Activated T-helper 1 cell treated with anti-CD3 and anti-CD28 coated beads, Interleukin-12 subunit alpha, Interleukin-12 subunit beta, Interleukin-2, Interleukin-4 antibody, amounts not matched to agents 30 ng/mL and 10 ng/mL and 1 ng/mL, durations not matched to agents 14 hours and 24 hours and 36 hours (primary cell): ENCODE results near the gene PSME4. TPM values are rescaled to one million over a fixed set of nuclear protein-coding genes. Genes with fewer than 3 reads are reported as not detected.

Source experiments
- DNase-seq: peaks from one replicate; pipeline ENCODE4 v3.0.0; 2021; ENCODE audit warnings: low spot score
- H3K27ac Mint-ChIP-seq: one replicate; pipeline ENCODE4 v1.8.0; 2021; ENCODE audit warnings: mild to moderate bottlenecking, mixed read lengths
- H3K27me3 Mint-ChIP-seq: one replicate; pipeline ENCODE4 v1.8.0; 2022; ENCODE audit warnings: mild to moderate bottlenecking, moderate library complexity, mixed read lengths; ENCODE audit not compliant: insufficient read depth
- H3K36me3 Mint-ChIP-seq: one replicate; pipeline ENCODE4 v1.8.0; 2021; ENCODE audit warnings: low read depth, mixed read lengths
- H3K4me1 Mint-ChIP-seq: one replicate; pipeline ENCODE4 v1.8.0; 2021; ENCODE audit warnings: low read depth, mixed read lengths
- H3K4me3 Mint-ChIP-seq: one replicate; pipeline ENCODE4 v1.8.0; 2021; ENCODE audit warnings: mild to moderate bottlenecking, moderate library complexity, mixed read lengths
- H3K9me3 Mint-ChIP-seq: one replicate; pipeline ENCODE4 v1.8.0; 2021; ENCODE audit warnings: mixed read lengths
- intact Hi-C: fragments of 100-400 bp; cut with micrococcal nuclease; formaldehyde crosslinking; loops from one replicate; pipeline ENCODE4 v1.15.1; 2024
- total RNA-seq: library from RNA; stranded (reverse); gene quantifications from 2 replicates; pipeline ENCODE4 v1.2.3, GENCODE V29; 2022

Gene PSME4, protein sequence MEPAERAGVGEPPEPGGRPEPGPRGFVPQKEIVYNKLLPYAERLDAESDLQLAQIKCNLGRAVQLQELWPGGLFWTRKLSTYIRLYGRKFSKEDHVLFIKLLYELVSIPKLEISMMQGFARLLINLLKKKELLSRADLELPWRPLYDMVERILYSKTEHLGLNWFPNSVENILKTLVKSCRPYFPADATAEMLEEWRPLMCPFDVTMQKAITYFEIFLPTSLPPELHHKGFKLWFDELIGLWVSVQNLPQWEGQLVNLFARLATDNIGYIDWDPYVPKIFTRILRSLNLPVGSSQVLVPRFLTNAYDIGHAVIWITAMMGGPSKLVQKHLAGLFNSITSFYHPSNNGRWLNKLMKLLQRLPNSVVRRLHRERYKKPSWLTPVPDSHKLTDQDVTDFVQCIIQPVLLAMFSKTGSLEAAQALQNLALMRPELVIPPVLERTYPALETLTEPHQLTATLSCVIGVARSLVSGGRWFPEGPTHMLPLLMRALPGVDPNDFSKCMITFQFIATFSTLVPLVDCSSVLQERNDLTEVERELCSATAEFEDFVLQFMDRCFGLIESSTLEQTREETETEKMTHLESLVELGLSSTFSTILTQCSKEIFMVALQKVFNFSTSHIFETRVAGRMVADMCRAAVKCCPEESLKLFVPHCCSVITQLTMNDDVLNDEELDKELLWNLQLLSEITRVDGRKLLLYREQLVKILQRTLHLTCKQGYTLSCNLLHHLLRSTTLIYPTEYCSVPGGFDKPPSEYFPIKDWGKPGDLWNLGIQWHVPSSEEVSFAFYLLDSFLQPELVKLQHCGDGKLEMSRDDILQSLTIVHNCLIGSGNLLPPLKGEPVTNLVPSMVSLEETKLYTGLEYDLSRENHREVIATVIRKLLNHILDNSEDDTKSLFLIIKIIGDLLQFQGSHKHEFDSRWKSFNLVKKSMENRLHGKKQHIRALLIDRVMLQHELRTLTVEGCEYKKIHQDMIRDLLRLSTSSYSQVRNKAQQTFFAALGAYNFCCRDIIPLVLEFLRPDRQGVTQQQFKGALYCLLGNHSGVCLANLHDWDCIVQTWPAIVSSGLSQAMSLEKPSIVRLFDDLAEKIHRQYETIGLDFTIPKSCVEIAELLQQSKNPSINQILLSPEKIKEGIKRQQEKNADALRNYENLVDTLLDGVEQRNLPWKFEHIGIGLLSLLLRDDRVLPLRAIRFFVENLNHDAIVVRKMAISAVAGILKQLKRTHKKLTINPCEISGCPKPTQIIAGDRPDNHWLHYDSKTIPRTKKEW (N-terminal part only)
- 59.3 and 59.7 TPM in 2 replicates for total RNA-seq

- peak; percentile 91 for DNase-seq
- Mint-ChIP-seq H3K4me3 (peak within 1 kb of the TSS; percentile 99), H3K4me1 (peaks cover 39% of the 10 kb centered on the region), H3K36me3 (peaks cover 35% of the 10 kb centered on the region), H3K27me3 (no peaks in the 10 kb centered on the region), H3K27ac (peak within 1 kb of the TSS; percentile 99), H3K9me3 (no peaks in the 10 kb centered on the region)
- intact Hi-C loops: loop anchor here (1.0 to 5.0 kb wide), 9 partner anchors 24 to 1646 kb away; partner anchors contain the start of genes ACYP2, CHAC2, EML6 and ERLEC1
Observed at GRCh38 chr2:53970724-53971602, at the start of gene PSME4. PSME4 (minus strand) TSS chr2:53970993; CDS start chr2:53970784, 209 bp downstream.

GRCh38 chr2:54015798-54016699, 45.3 kb upstream of the PSME4 start:
- intact Hi-C loops: no loop called here
- Mint-ChIP-seq H3K4me1 (peaks cover 25% of the 10 kb centered on the region), H3K27me3 (peaks cover 2% of the 10 kb centered on the region), H3K9me3 (peaks cover 5% of the 10 kb centered on the region), H3K36me3 (peaks cover 5% of the 10 kb centered on the region), H3K27ac (no peak overlapping the region), H3K4me3 (no peak overlapping the region)
- DNase-seq: no peak

DNA sequence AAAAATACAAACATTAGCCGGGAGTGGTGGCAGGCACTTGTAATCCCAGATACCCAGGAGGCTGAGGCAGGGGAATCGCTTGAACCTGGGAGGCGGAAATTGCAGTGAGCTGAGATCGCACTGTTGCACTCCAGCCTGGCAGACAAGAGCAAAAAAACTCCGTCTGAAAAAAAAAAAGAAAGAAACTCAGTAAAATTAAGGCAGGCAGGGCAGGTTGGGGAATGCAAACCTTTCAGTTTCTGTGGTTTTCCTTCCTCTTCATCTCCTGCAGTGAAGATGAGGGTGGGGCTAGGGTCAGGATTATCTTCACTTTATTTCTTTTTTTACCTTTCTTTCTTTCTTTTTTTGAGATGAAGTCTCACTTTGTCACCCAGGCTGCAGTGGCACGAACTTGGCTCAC, 43.2 kb upstream of the PSME4 start:
- no peaks in the 10 kb centered on the region for H3K27me3 Mint-ChIP-seq
- peak overlapping the region; percentile 8 for H3K27ac Mint-ChIP-seq
- peak overlapping the region; percentile 56 for H3K4me3 Mint-ChIP-seq
- peaks cover 3% of the 10 kb centered on the region for H3K36me3 Mint-ChIP-seq
- H3K4me1 Mint-ChIP-seq: peaks cover 25% of the 10 kb centered on the region
- no peaks in the 10 kb centered on the region for H3K9me3 Mint-ChIP-seq
- DNase-seq: no peak
- intact Hi-C loops: no loop called here

DNA sequence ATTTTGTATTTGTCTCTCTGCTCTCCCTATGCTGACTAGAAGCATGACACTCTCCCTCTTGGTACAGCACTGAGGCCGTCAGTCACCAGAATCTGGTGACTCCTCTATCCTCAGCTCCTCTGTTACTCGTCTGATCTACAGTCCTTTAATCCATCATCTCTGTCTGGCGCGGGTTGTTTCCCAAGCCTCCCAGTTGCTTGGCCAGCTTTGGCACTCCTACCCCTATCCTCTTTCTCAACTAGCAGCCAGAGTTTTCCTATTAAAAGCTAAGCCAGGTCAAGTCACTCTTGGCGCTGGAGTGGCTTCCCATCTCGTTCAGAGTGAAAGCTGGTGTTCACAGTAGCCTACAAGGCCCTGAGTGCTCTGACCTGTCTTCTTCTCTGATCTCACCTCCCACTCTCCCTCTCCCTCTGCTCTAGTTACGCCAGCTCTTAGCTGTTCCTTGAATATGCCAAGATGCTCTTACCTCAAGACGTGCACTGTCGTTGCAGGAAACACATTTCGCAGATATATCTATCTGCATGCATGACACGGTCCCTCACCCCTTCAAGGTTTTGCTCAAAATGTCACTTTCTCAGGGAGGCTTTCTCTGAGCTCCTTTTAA, 41.8 kb upstream of the PSME4 start:
- Mint-ChIP-seq H3K4me1 (peaks cover 25% of the 10 kb centered on the region), H3K9me3 (no peaks in the 10 kb centered on the region), H3K36me3 (peaks cover 3% of the 10 kb centered on the region), H3K4me3 (no peak overlapping the region), H3K27me3 (no peaks in the 10 kb centered on the region), H3K27ac (no peak overlapping the region)
- intact Hi-C loops: no loop called here
- DNase-seq: no peak

GRCh38 chr2:54009549-54009948, 38.8 kb upstream of the PSME4 start:
- no peak for DNase-seq
- Mint-ChIP-seq H3K27me3 (no peaks in the 10 kb centered on the region), H3K4me1 (peaks cover 20% of the 10 kb centered on the region), H3K9me3 (no peaks in the 10 kb centered on the region), H3K36me3 (peaks cover 3% of the 10 kb centered on the region), H3K27ac (no peak overlapping the region), H3K4me3 (no peak overlapping the region)
- intact Hi-C loops: no loop called here

DNA sequence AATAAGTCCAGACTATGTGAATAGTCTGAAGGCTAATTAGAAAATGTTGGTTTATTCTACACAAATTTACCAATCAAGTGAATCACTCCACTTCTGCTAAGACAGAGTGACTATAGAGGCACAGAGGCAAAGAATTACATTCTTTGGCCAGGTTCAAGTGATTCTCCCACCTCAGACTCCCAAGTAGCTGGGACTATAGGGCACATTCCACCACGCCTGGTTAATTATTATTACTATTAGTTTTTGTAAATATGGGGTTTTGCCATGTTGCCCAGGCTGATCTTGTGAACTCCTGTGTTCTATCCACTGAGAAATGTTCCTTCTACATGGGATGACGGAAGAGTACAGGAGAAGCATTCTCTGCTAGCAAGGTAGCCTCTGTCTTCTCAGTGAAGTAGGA, 37.6 kb upstream of the PSME4 start:
- intact Hi-C loops: no loop called here
- H3K4me1 Mint-ChIP-seq: peaks cover 11% of the 10 kb centered on the region
- no peaks in the 10 kb centered on the region for H3K27me3 Mint-ChIP-seq
- no peak overlapping the region for H3K4me3 Mint-ChIP-seq
- H3K27ac Mint-ChIP-seq: no peak overlapping the region
- DNase-seq: no peak
- H3K36me3 Mint-ChIP-seq: peaks cover 3% of the 10 kb centered on the region
- no peaks in the 10 kb centered on the region for H3K9me3 Mint-ChIP-seq

- no peak for DNase-seq
- Mint-ChIP-seq H3K9me3 (no peaks in the 10 kb centered on the region), H3K4me3 (no peak overlapping the region), H3K4me1 (no peaks in the 10 kb centered on the region), H3K27me3 (no peaks in the 10 kb centered on the region), H3K27ac (no peak overlapping the region), H3K36me3 (no peaks in the 10 kb centered on the region)
- intact Hi-C loops: no loop called here
Observed at GRCh38 chr2:54000524-54000923, 29.7 kb upstream of the PSME4 start.

GRCh38 chr2:54000122-54000521, 29.3 kb upstream of the PSME4 start:
- Mint-ChIP-seq H3K9me3 (no peaks in the 10 kb centered on the region), H3K27ac (no peak overlapping the region), H3K27me3 (no peaks in the 10 kb centered on the region), H3K4me1 (peaks cover 2% of the 10 kb centered on the region), H3K4me3 (no peak overlapping the region), H3K36me3 (no peaks in the 10 kb centered on the region)
- intact Hi-C loops: no loop called here
- DNase-seq: no peak

DNA sequence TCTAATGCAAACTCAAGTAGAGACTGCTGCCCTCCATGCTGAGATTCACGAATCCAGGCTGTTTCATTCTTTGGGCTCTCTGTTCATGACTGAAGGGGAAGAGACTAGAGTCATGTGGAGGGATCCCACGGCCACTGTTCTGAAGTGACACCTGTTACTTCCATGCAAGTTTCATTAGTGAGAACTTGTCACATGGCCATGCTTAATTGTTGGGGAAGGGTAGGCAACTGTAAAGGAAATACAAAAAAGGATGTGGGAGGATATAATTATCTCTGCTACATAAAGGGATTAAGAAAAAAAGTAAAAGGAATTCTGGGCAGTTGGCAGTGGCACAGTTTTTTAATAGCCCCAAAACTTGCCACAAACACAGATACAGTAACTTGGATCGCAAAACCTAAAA, 28.0 kb upstream of the PSME4 start:
- no peak overlapping the region for H3K27ac Mint-ChIP-seq
- no peaks in the 10 kb centered on the region for H3K9me3 Mint-ChIP-seq
- H3K4me3 Mint-ChIP-seq: no peak overlapping the region
- H3K36me3 Mint-ChIP-seq: no peaks in the 10 kb centered on the region
- H3K27me3 Mint-ChIP-seq: no peaks in the 10 kb centered on the region
- intact Hi-C loops: no loop called here
- DNase-seq: no peak
- H3K4me1 Mint-ChIP-seq: peaks cover 10% of the 10 kb centered on the region

DNA sequence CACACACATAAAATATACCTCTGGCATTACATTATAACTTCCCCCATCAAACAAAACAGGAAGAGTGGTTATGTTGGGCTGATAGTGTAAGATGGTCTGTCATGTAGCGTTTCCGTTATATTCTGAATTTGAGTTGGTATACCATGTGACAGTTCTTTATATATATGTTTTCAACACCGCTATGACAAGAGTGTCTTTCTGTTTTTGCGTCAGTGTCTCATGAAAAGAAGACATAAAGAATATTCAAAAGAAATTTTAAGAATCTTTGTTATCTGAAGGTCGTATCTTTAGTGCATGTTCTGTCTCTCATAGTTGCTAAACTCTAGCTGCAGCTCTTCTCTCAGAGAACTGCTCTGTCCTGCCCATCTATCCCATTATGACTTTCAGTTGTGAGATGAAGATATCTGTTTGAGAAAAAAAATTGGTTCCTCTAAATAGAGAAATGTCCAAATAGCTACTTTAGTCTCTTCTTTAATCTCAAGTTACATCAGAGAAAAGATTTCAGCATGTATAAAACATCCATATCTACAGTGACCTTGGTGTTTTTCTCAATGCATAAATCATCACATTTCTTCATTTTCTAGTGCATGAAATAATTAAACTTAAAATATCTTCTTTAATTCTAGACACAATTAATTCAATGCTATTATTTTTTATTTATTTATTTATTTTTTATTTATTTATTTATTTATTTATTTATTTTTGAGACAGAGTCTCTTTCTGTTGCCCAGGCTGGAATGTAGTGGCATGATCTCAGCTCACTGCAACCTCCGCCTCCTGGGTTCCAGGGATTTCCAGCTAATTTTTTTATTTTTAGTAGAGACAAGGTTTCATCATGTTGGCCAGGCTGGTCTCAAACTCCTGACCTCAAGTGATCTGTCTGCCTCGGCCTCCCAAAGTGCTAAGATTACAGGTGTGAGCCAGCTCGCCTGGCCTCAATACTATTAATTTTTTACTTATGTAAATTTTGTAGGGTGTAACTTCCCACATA, 24.3 kb upstream of the PSME4 start:
- peak overlapping the region; percentile 56 for H3K27ac Mint-ChIP-seq
- DNase-seq: no peak
- peak overlapping the region; percentile 43 for H3K4me3 Mint-ChIP-seq
- peaks cover 5% of the 10 kb centered on the region for H3K9me3 Mint-ChIP-seq
- peaks cover 18% of the 10 kb centered on the region for H3K4me1 Mint-ChIP-seq
- no peaks in the 10 kb centered on the region for H3K27me3 Mint-ChIP-seq
- intact Hi-C loops: loop anchor here (1.0 kb wide), 3 partner anchors 24 to 59 kb away; no protein-coding TSS in a partner anchor
- H3K36me3 Mint-ChIP-seq: peaks cover 5% of the 10 kb centered on the region
